ENCODE measurements around the gene KRT16.

- TF ChIP-seq POLR2A (IDR thresholded peaks at IDR 0.05) (no peak), CTCF (IDR thresholded peaks at IDR 0.05) (no peak)
These were observed 34.7 kb upstream of the KRT16 start for GRCh38 chr17:41647038-41647813.
